ENCODE results near the gene CYB5R3.

The CYB5R3 gene

DNA sequence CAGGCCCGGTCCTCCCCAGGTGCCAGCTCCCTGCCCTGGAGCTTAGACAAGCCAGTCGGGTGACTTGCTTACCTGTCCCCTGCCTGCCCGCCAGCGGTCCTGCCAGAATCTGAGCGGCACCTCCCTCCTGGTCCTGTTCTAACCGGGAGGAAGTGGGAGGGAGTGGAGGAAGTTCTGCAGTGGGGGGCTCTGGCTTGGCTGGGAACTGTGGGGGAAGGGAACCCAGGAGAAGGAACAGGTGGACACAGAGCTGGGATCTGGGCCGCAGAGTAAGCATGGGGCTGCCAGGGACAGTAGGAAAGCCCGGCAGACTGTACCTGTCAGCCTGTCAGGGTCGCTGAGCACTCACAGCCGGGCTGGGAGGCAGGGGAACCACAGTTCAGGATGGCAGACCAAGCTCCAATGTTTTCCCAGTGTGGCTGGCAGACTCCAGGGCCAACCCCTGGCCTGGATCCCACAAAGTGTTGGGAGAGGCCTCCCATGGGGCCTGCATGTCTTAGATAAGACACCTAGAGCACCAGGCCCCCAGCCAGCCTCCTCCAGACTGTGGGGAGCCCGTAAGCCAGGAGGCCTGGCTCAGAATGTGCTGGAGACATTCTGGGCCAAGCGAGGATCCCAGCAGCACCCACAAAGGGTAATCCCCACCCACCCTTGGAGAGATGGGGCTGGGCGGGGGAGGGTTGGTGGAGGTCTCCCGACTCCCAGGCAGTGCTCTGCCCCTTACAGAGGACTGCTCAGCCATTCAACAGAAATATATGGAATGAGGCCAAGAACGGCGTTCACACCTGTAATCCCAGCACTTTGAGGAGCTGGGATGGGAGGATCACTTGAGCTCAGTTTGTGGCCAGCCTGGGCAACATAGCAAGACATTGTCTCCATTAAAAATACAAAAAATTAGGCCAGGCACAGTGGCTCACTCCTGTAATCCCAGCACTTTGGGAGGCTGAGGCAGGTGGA, 2.3 kb downstream of the CYB5R3 start:
- DNase-seq (ENCODE audit: extremely low read depth in 1 of 2, low read depth in 1 of 2), result no peak

DNA sequence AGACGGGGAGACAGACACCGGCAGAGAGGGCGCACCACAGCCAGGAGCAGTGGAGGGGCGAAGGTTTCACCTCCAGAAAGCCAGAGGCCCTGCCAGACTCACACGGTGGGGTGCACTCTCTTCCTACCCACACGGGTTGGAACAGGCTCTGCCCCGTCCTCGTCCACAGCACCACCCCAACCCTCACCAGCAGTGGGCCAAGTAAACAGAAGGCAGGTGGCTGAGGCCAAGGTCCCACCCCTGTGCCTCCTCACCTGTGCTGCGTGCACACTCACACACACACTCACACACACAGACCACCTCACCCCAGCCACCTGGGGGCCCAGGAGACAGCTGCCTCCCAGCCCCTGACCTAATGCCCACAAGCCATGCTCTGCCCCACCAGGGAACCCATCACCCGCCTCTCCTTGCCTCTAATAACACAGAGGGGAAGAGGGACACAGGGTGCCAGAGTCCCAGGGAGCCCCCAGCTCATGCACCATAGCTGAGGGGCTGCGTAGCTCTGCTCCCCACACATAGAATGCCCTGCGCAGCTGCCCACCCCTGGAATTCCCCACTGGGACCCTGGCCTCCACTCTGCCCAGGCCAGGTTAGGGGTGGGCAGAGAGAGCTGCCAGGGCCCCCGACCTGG, 3.1 kb downstream of the CYB5R3 start:
- DNase-seq (ENCODE audit: extremely low read depth in 1 of 2, low read depth in 1 of 2), result no peak

DNA sequence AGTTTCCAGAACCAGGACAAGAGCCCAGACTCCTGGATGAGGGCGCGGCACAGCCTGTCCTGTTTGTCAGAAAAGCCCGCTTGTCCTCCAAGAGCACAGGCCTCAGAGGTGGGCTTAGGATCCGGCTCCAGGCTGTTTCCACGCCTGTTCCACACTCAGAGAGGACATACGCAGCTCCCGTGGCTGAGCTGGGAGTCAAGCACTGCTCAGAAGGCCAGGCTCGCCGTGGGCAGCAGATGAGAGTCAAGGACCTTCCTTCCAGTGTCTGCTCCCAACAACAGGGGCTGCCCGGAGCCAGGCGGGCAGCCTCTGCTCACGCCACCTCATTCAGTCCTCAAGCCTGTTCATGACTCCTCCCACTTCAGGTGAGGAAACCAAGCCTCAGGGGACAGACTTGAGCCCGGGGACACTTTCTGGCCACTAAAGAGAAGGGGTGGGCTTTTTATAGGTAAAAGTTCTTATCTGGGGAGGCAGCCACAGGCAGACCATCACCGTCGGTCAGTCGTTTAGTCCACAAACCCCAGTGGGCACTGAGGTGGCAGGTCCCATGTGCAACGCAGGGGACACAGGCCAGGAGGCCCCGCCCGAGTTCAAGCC, 3.8 kb downstream of the CYB5R3 start:
- DNase-seq (ENCODE audit: extremely low read depth in 1 of 2, low read depth in 1 of 2), result no peak

DNA sequence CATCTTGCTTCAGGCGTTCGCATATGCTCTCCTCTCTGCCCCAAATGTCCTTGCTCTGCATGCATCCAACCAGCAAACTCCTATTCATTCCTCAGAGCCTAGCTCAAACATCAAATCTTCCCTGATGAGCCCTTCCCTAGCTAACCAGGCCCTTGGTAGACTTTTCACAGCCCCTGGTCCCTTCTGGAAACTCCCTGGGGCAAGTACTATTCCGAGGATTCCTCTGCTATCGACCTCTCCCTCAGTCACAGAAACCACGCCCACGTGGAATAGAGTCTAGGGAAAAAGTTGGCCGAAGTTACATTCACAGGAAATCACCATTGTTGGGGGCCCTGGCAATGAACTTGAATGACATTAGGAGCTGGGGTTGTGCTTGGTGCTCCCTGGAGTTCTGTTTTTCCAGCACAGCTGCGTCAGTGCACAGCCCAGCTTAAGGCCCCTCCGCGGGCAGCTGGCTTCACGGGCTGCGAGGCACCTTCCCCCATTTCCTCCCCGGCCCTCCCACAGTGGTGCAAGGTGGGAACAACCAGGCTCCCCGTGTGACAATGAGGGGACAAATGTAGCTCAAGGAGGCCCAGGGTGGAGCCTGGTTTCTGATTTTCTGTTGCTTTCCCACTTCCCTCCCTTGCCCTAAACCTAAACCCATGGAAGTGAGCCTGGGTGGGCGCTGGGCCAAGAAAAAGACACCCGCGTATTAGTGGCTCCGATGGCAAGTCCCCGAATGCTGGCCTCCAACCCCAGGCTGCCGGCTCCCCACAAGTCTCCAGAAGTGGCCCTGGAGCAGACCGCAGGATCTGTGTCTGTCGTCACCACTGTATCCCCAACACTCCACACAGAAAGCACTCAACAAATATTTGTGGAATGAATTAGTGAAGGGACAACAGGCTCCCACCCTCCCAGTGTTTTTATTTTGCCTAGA, 4.5 kb downstream of the CYB5R3 start:
- DNase-seq (ENCODE audit: extremely low read depth in 1 of 2, low read depth in 1 of 2), result no peak

DNA sequence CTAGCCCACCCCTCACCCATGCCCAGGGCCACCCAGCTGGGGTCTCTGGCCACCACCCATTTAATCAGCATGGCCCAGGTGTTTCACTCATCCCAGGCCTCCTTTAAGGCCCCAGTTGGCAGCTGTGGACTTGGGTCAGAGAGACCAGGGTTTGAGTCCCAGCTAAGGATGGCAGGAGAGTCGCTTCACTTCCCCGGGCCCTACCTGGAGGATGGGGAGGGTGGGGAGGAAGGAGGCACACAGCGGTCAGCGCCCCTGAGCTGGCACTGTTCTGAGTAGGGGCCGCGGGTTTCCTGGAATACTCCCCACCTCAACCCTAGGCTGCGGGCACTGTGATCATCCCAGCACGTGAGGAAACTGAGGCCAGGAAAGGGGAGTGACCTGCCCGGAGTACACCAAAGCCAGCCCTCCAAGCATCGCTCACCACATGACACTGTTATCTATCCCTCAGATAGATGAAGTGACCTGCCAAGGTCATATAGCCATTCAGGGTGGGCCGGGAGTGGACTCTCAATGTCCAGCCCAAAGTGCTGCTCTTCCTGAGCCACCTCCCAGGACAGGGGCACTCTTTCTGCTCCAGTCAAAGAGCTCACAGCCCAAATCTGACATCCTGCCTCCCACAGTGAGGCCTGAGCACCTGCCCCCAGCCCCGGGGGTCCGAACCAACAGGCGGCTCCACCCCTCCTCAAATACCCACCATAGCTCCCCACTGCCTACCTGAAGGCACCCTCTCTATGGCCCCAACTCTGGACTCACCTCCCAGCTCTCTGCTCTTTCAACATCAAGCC, 5.4 kb downstream of the CYB5R3 start:
- DNase-seq (ENCODE audit: extremely low read depth in 1 of 2, low read depth in 1 of 2), result no peak

DNA sequence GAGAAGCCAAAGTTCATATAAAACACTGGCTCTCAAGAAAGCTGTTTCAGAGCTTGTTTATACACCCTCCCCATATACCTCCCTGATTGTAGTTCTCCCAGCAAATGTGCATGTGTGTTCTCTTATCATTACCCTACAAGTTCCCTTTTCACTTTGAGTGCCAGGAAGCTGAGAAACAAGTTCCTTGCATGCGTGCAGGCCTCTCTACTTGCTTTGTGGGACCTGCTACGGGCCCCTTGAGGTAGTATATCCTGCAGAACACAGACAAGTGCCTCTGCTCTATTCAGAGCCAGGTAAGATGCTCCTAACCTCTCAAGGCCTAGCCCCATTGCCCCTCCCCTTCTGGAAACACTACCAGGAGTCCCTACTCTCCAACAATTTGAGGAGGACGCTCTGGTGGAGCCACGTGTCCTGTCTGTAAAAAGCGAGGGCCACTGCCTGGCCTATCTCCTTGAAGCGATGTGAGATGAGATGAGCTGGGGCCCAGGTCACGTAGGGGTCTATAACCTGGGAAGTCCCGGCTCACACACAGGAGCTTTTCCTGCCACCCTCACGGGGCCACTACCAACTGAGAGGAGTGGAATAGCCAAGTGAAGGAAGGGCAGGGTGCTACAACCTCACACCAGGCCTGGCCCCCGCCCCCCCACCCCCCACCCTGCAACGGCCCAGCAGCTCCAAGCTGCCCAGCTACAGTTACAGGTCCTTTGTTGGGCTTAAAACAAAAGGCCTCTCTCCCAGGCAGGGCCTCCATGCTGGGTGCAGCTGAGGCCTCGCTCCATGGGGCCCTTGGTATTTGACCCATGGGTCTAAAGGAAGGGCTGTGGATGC, 6.2 kb downstream of the CYB5R3 start:
- no peak for DNase-seq (ENCODE audit: extremely low read depth in 1 of 2, low read depth in 1 of 2)

DNA sequence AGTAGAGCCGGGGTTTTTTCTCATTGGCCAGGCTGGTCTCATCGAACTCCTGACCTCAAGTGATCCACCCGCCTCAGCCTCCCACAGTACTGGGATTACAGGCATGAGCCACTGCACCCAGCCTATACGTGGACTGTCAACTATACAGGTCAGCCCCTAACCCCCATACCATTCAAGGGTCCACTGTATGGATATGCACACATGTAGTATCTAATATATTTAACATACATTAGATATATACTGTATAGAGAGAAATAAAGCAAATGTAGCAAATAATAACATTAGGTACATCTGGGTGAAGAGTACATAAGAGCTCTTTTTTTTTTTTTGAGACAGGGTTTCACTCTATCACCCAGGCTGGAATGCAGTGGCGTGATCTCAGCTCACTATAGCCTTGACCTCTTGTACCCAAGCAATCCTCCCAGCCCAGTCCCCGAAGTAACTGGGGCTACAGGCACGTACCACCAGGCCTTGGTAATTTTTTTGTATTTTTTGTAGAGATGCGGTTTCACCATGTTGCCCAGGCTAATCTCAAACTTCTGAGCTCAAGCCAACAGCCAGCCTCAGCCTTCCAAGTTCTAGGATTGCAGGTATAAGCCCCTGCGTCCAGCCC, 7.3 kb downstream of the CYB5R3 start:
- no peak for DNase-seq (ENCODE audit: extremely low read depth in 1 of 2, low read depth in 1 of 2)

DNA sequence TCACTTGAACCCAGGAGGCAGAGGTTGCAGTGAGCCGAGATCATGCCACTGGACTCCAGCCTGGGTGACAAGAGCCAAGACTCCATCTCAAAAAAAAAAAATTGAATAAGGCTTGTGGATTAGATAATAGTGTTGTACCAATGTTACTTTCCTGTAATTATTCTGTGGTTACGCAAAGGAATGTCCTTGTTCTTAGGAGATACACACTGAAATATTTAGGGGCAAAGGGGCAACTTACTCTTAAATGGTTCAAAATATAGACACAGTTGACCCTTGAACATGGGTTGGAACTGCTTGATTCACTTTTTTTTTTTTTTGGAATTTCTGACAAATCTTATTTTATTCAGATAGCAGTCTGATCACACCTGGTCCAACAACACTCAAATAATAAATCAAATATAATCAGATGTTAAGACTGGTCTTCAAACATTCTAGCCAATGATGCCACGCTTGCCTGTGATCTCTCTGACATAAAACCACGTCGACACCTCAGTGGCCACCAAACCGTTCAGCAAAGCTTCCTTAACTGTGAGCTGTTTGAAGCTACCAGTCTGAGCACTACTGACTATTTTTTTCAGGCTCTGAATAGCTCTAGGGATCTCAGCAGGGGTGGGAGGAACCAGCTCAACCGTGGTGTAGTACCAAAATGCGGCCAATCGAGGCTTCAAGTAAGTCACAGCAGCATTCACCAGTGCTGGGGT, 9.5 kb downstream of the CYB5R3 start:
- DNase-seq (ENCODE audit: extremely low read depth in 1 of 2, low read depth in 1 of 2), result no peak

DNA sequence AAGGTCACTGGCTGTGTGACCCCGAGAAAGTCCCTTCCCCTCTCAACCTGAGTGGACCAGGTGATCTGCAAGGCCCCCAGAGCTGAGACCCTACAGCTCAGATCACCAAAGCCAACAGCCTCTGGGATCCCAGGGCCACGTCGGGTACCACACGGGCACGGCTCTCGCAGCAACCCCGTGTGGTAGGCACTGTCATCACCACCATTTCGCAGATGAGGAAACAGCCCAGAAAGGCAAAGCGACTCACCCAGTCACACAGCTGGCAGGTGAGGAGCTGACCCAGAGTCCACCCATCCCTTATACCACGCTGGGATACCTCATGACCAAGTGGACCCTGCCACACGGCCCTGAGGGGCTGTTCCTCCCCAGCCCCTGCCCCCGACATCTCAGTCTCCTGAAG, 11.6 kb downstream of the CYB5R3 start:
- no peak for DNase-seq (ENCODE audit: extremely low read depth in 1 of 2, low read depth in 1 of 2)

DNA sequence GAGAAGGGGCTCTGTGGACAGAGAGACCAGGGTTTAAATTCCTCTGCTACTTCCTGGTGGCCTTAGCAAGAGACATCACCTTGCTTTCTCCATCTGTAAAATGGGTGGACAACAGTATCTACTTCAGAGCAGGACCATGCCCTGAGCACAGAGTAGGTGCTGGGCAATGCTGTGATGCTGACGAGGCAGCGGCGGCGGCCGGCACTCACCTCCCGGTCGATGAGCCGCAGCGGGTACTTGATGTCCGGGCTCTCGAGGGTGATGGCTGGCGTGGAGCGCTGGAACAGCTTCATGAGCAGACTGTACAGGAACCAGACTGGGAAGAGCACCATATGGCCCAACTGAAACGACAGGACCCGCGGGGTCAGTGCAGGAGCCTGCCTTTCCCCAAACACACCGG, 12.7 kb downstream of the CYB5R3 start:
- no peak for DNase-seq (ENCODE audit: extremely low read depth in 1 of 2, low read depth in 1 of 2)

DNA sequence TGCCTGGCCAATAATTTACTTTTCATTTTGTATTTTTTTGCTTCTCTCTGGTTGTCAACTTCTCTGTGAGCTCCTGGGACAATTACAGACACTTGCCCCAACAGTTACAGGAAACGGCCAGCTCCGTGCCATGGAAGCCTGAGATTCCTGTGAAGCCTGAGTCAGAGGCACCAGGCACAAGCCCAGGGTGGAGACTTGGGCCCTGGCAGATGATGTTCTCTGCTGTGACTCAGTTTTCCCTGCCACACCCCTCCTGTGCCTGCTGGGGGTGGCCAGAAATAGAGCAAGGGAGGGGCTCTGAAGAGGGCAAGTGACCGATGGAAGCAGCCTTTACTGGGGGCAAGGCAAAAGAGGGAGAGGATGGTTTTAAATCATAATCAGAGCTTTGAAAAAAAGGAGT, 13.7 kb downstream of the CYB5R3 start:
- no peak for DNase-seq (ENCODE audit: extremely low read depth in 1 of 2, low read depth in 1 of 2)

DNA sequence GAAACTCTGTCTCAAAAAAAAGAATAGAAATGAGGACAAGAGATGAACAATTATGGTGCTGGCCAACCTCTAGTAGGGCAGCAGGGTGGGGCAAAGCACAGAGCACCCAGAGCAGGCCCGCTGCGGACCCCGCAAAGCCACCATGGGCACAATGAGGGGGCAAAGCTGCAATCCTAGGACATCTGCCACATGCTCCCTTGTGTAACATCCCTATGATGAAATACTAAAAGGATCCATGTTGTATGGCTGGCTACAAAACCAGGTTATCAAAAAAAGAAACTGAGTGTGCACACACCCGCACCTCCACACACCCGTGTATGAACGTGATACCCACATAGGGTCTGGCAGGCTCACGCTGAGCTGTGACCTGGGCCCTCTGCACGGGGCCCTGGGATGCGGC, 16.2 kb downstream of the CYB5R3 start:
- no peak for DNase-seq (ENCODE audit: extremely low read depth in 1 of 2, low read depth in 1 of 2)

DNA sequence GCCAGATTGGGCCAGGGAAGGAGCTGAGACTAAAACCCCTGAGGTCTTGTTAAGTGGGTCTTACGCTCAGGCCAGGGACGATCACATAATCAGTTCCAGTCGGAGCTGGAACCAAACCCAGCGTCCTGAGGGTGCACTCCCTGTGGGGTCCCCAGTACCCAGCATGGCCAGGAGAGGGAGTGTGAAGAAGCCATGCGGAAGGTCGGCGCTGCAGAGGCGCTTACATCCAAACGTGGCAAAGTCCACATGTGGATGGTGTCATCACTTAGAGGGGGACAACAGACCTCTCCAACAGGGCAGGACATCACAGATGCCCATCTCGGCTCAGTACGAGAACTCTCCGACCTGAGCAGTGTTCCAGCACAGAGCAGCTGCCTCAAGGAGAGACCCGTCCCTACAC, 17.1 kb downstream of the CYB5R3 start:
- DNase-seq (ENCODE audit: extremely low read depth in 1 of 2, low read depth in 1 of 2), result no peak

DNA sequence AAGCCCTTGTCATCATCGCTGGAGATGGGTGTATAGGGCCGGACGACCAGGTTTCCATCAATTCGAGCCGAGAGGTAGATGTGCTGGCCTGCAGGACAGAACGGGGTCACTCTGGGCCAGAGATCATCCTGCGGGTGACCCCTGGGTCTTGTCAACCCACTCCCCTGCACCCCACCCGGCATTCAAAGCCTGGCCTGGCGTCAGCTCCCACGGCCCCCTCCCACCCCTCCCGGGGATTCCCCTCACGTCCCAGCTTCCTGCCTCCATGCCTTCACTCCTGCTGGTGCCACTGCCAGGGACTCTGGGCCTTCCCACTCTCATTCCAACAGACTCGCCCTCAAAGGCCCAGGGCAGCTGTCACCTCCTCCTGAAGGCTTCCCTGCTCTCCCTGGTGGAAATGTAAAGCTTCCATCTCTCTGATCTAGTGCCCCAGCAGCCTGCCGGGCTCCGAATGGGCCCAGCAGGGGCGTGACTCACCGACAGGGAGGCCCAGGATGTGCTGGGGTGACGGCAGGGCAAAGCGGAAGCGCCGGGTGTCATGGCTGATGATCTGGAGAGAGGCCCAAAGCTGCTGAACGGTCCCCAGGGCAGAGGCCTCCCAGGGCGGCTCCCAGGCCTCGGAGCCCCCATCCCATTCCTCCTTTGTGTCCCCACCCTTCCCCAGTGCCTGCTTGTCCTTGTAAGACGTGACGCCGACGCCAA, 18.1 kb downstream of the CYB5R3 start:
- DNase-seq (ENCODE audit: extremely low read depth in 1 of 2, low read depth in 1 of 2), result no peak

DNA sequence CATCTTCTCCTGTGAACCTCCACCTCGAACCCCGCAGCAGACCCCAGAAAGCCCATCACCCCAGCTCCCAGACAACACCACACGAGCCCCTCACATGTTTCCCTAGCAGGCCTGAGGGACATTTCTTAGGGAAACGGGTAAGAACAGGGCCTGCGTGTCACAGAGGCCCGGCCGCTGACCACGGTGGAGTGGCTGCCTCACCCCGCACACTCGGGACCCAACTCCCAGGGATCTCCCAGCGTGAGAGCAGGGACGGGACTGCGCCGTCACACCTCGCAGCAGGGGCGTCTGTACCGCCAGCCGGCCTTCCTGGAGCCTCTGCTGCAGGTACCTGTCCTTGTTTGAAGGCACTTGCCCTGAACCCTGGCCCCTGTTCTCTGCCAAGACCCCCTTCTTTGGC, 19.0 kb downstream of the CYB5R3 start:
- DNase-seq (ENCODE audit: extremely low read depth in 1 of 2, low read depth in 1 of 2), result no peak

DNA sequence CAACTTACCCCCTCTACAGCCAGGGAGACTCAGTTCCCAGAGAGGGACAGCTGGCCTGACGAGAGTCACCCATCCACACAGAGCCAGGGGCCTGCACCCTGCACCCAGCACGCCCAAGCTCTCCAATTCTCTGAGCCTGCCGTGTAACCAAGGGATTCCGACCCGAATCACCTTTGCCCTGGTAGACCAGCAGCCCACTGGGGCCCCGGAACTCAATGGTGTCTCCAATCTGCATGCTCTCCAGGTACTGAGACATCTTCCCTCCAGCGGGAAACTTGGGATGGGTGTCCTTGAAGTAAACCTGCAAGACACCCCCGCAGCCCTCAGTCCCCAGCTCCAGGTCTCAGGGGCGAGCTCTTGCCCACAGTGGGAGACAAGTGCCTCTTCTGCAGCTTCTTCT, 21.2 kb downstream of the CYB5R3 start:
- DNase-seq (ENCODE audit: extremely low read depth in 1 of 2, low read depth in 1 of 2), result no peak

DNA sequence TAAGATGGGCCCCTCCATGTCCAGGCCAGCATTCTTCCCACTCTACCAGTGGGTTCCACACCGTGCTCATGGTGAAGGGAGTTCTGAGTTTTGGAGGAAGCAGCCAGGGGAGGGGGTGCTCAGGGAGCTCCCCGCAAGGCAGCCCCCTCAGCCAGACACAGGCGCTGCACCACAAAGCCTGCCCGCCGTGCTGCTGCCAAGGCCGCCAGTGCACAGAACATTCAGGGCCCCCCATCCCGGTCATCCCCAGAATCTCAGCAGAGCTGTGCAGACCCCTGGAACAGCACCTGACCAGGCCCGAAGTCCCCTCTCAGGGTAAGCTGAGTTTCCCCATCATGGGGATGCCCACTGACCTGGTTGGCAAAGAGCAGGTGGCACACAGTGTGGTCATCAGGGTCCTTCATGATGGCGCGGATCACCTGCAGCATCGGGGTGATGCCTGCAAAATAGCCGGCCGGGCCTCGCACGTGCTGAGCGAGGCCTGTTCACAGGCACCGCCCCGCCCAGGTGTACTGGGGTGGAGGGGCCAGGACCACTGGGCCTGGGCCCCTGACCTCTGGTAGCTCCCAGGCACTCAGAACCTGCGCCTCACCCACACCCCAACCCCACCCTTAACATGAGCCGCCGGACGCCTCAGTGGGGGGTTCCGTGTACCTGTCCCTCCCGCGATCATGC, 22.1 kb downstream of the CYB5R3 start:
- DNase-seq (ENCODE audit: extremely low read depth in 1 of 2, low read depth in 1 of 2), result no peak
